OCI-LY7 (cell line): ENCODE data around the gene PIEZO2. TPM values are rescaled to one million over a fixed set of nuclear protein-coding genes. Genes with fewer than 3 reads are reported as not detected.

Experiments used
- BruUV-seq: library from RNA; stranded (reverse); fragments of 400-500 nt; replicated peaks from 2 replicates; lab custom pipeline; 2021; lab: Mats Ljungman, UMichigan
- CTCF ChIA-PET: fragments of 300-600 bp; sonication (Branson Sonifier 250); formaldehyde crosslinking; loops from one replicate; lab custom pipeline; 2022; ENCODE audit warnings: antibody characterized with exemption; ENCODE audit not compliant: unreplicated experiment; lab: Charles Lee
- POLR2A ChIA-PET: fragments of 300-600 bp; sonication (Branson Sonifier 250); formaldehyde crosslinking; loops from one replicate; lab custom pipeline; 2022; ENCODE audit warnings: antibody characterized with exemption; lab: Charles Lee
- DNase-seq: peaks from one replicate; pipeline ENCODE4 v3.0.0-alpha.2; 2015; ENCODE audit warnings: low spot score
- H2AFZ ChIP-seq: fragments of 200-600 bp; sonication (generic), shearing (Covaris generic); 2 replicates; pipeline ENCODE4 v1.6.1; 2014; ENCODE audit warnings: mild to moderate bottlenecking, antibody characterized with exemption, low read length, moderate library complexity
- H3K27ac ChIP-seq: fragments of 200-600 bp; sonication (generic); 2 replicates; pipeline ENCODE4 v1.5.1; 2014; ENCODE audit warnings: mixed run types, low read depth, mild to moderate bottlenecking, moderate library complexity, low read length, inconsistent platforms; ENCODE audit not compliant: poor library complexity, severe bottlenecking
- H3K36me3 ChIP-seq: fragments of 200-600 bp; sonication (generic); 2 replicates; pipeline ENCODE4 v1.6.1; 2014; ENCODE audit warnings: mild to moderate bottlenecking, antibody characterized with exemption, low read length, moderate library complexity, mixed read lengths; ENCODE audit not compliant: insufficient read depth
- H3K4me1 ChIP-seq: fragments of 200-600 bp; sonication (generic); 2 replicates; pipeline ENCODE4 v1.5.1; 2014; ENCODE audit warnings: mild to moderate bottlenecking, low read length; ENCODE audit not compliant: insufficient read depth, poor library complexity, severe bottlenecking
- H3K4me2 ChIP-seq: fragments of 200-600 bp; sonication (generic); 2 replicates; pipeline ENCODE4 v1.6.1; 2014; ENCODE audit warnings: mild to moderate bottlenecking, low read length
- H3K4me3 ChIP-seq: fragments of 200-600 bp; sonication (generic); 2 replicates; pipeline ENCODE4 v1.5.1; 2014; ENCODE audit warnings: mild to moderate bottlenecking, low read depth, low read length; ENCODE audit not compliant: poor library complexity, severe bottlenecking
- H3K79me2 ChIP-seq: fragments of 200-600 bp; sonication (generic); 2 replicates; pipeline ENCODE4 v1.6.1; 2016; ENCODE audit warnings: low read depth, mild to moderate bottlenecking, low read length, moderate library complexity, mixed read lengths; ENCODE audit not compliant: insufficient read depth
- H3K9me2 ChIP-seq: fragments of 200-600 bp; sonication (generic); 2 replicates; pipeline ENCODE4 v1.6.1; 2016; ENCODE audit warnings: mild to moderate bottlenecking, low read length, mixed read lengths; ENCODE audit not compliant: insufficient read depth
- H3K9me3 ChIP-seq: fragments of 200-600 bp; sonication (generic); 2 replicates; pipeline ENCODE4 v1.6.1; 2014; ENCODE audit warnings: mild to moderate bottlenecking, mixed run types, low read length, mixed read lengths
- H4K20me1 ChIP-seq: fragments of 200-600 bp; sonication (generic); 2 replicates; pipeline ENCODE4 v1.6.1; 2014; ENCODE audit warnings: mild to moderate bottlenecking, antibody characterized with exemption, low read length, moderate library complexity, mixed read lengths; ENCODE audit not compliant: insufficient read depth
- CTCF ChIP-seq: fragments of 200-600 bp; sonication (generic); conservative IDR thresholded peaks from 2 replicates; pipeline ENCODE4 v1.5.1; 2014; ENCODE audit warnings: mild to moderate bottlenecking, antibody characterized with exemption, low read length, moderate library complexity, mixed read lengths
- EZH2phosphoT487 ChIP-seq: fragments of 200-600 bp; sonication (generic); IDR thresholded peaks from 2 replicates; pipeline ENCODE4 v1.6.1; 2018; ENCODE audit warnings: low read depth, borderline replicate concordance, mild to moderate bottlenecking, mixed run types, antibody characterized with exemption, low read length, moderate library complexity, mixed read lengths
- intact Hi-C: fragments of 100-400 bp; cut with micrococcal nuclease; formaldehyde crosslinking; loops from one replicate; pipeline ENCODE4 v1.10.0; 2022; ENCODE audit not compliant: unreplicated experiment
- total RNA-seq, 2 experiments: library from RNA; depleted of rRNA in 1 of 2; stranded (reverse); fragments of >200 nt in 1 of 2; shearing (Covaris generic) in 1 of 2; gene quantifications; 2 replicates each; pipeline ENCODE4 v1.2.3, GENCODE V29; 2014 to 2022

PIEZO2 gene
- total RNA-seq, 2 experiments from 2014 or later = 0.95 to 3.3 TPM

- no peaks in the 10 kb centered on the region for H3K9me2 ChIP-seq
- POLR2A ChIA-PET = interaction anchor here (1.0 to 1.8 kb wide), 2 partner anchors 70 to 93 kb away, joined by 5 read pairs; no protein-coding TSS in a partner anchor
Observed at GRCh38 chr18:10948421-10948820, 200.9 kb downstream of the PIEZO2 start.

GRCh38 chr18:10946058-10946457, 203.3 kb downstream of the PIEZO2 start:
- H3K36me3 ChIP-seq = peaks cover 27% of the 10 kb centered on the region
- H3K9me3 ChIP-seq = peaks cover 36% of the 10 kb centered on the region
- H4K20me1 ChIP-seq = no peaks in the 10 kb centered on the region
- no peak overlapping the region for H3K27ac ChIP-seq
- no peak overlapping the region for H2AFZ ChIP-seq
- H3K4me1 ChIP-seq = peaks cover 27% of the 10 kb centered on the region
- no peak for DNase-seq
- H3K4me2 ChIP-seq = no peak overlapping the region
- intact Hi-C loops = no loop called here
- no TSS peak for BruUV-seq
- no peaks in the 10 kb centered on the region for H3K9me2 ChIP-seq
- H3K4me3 ChIP-seq = no peak overlapping the region
- CTCF ChIA-PET = no interaction called here
- POLR2A ChIA-PET = interaction anchor here (1.1 kb wide), 2 partner anchors 9 kb away, joined by 3 to 5 read pairs; no protein-coding TSS in a partner anchor
- H3K79me2 ChIP-seq = no peaks in the 10 kb centered on the region; the same call in 1 of the 2 replicates
- TF ChIP-seq CTCF (no peak), EZH2phosphoT487 (no peak)

More at GRCh38 chr18:10948421-10948820, 200.9 kb downstream of the PIEZO2 start:
- DNase-seq = no peak
- CTCF ChIA-PET = no interaction called here
- H3K79me2 ChIP-seq = no peaks in the 10 kb centered on the region; the same call in 1 of the 2 replicates
- peak overlapping the region; percentile 66 for H3K4me3 ChIP-seq
- H3K9me3 ChIP-seq = peaks cover 35% of the 10 kb centered on the region
- TF ChIP-seq CTCF (no peak), EZH2phosphoT487 (no peak)
- H3K36me3 ChIP-seq = peaks cover 27% of the 10 kb centered on the region
- H3K4me2 ChIP-seq = peak overlapping the region; percentile 68
- H4K20me1 ChIP-seq = no peaks in the 10 kb centered on the region
- peak overlapping the region; percentile 99 for H3K27ac ChIP-seq
- BruUV-seq = no TSS peak
- H3K4me1 ChIP-seq = peaks cover 50% of the 10 kb centered on the region
- H2AFZ ChIP-seq = peak overlapping the region; percentile 1; the same call in 1 of the 2 replicates
- intact Hi-C loops = no loop called here

- Histone ChIP-seq H3K9me3 (peaks cover 36% of the 10 kb centered on the region), H3K4me2 (no peak overlapping the region)
- CTCF ChIA-PET = no interaction called here
Observed at GRCh38 chr18:10942998-10943397, 206.4 kb downstream of the PIEZO2 start.

More at GRCh38 chr18:10942998-10943397, 206.4 kb downstream of the PIEZO2 start:
- Histone ChIP-seq H3K36me3 (peaks cover 27% of the 10 kb centered on the region), H3K9me2 (no peaks in the 10 kb centered on the region), H2AFZ (no peak overlapping the region), H3K4me1 (no peaks in the 10 kb centered on the region), H4K20me1 (no peaks in the 10 kb centered on the region), H3K4me3 (no peak overlapping the region), H3K27ac (no peak overlapping the region), H3K79me2 (no peaks in the 10 kb centered on the region; the same call in 1 of the 2 replicates)
- no TSS peak for BruUV-seq
- intact Hi-C loops = no loop called here
- no peak for TF ChIP-seq CTCF
- POLR2A ChIA-PET = no interaction called here
- no peak for DNase-seq
